Activated naive CD8-positive, alpha-beta T cell treated with anti-CD3 and anti-CD28 coated beads, Interleukin-2, amount 50 U/mL, for 16 hours (primary cell): ENCODE data around the gene ASCC1.
"Not testable (repeated sequence)": the region's sequence is repeated elsewhere in the genome, so short reads cannot be mapped to it uniquely, and the experiment has no call there.

Experiments
- DNase-seq: peaks from one replicate; pipeline ENCODE4 v3.0.0-alpha.2; 2020; ENCODE audit warnings: low read depth, low spot score

ASCC1 gene

GRCh38 chr10:72170733-72171132, 45.3 kb downstream of the ASCC1 start:
- DNase-seq, result no peak

- no peak for DNase-seq
These were observed 45.8 kb downstream of the ASCC1 start for GRCh38 chr10:72170263-72170662.

- no peak for DNase-seq
These were observed 49.0 kb downstream of the ASCC1 start for GRCh38 chr10:72167118-72167517.

GRCh38 chr10:72164617-72165016, 51.5 kb downstream of the ASCC1 start:
- DNase-seq, result no peak

- DNase-seq, result no peak
These were observed 53.1 kb downstream of the ASCC1 start for GRCh38 chr10:72162978-72163377.

- DNase-seq, result no peak
These were observed 57.9 kb downstream of the ASCC1 start for GRCh38 chr10:72158176-72158575.

GRCh38 chr10:72156223-72156622, 59.9 kb downstream of the ASCC1 start:
- DNase-seq, result no peak

GRCh38 chr10:72152286-72152685, 63.8 kb downstream of the ASCC1 start:
- no peak for DNase-seq

GRCh38 chr10:72150746-72151478, 65.2 kb downstream of the ASCC1 start:
- not testable (repeated sequence) for DNase-seq

GRCh38 chr10:72147324-72147584, 68.8 kb downstream of the ASCC1 start:
- not testable (repeated sequence) for DNase-seq

- no peak for DNase-seq
These were observed 69.3 kb downstream of the ASCC1 start for GRCh38 chr10:72146559-72147323.

GRCh38 chr10:72146071-72146470, 70.0 kb downstream of the ASCC1 start:
- no peak for DNase-seq

GRCh38 chr10:72145657-72146056, 70.4 kb downstream of the ASCC1 start:
- DNase-seq, result no peak

- DNase-seq, result no peak
These were observed 75.2 kb downstream of the ASCC1 start for GRCh38 chr10:72140850-72141249.

GRCh38 chr10:72140174-72140573, 75.9 kb downstream of the ASCC1 start:
- no peak for DNase-seq

- DNase-seq, result no peak
These were observed 78.5 kb downstream of the ASCC1 start for GRCh38 chr10:72137583-72137982.

- not testable (repeated sequence) for DNase-seq
These were observed 79.9 kb downstream of the ASCC1 start for GRCh38 chr10:72136225-72136624.

- DNase-seq, result no peak
These were observed 81.0 kb downstream of the ASCC1 start for GRCh38 chr10:72134785-72135767.

- DNase-seq, result no peak
These were observed 82.6 kb downstream of the ASCC1 start for GRCh38 chr10:72133517-72133916.

GRCh38 chr10:72132854-72133253, 83.2 kb downstream of the ASCC1 start:
- DNase-seq, result no peak

- no peak for DNase-seq
These were observed 88.5 kb downstream of the ASCC1 start for GRCh38 chr10:72127571-72127970.

GRCh38 chr10:72126872-72127232, 89.2 kb downstream of the ASCC1 start:
- DNase-seq, result no peak
